GM12892 (cell line): ENCODE results near the gene IRF7.

Experiments used
- POLR2A ChIP-seq: IDR thresholded peaks from 2 replicates; pipeline ENCODE4 v1.6.1; 2011; ENCODE audit warnings: low read depth, low read length, control low read depth
- POLR2AphosphoS5 ChIP-seq: IDR thresholded peaks from 2 replicates; pipeline ENCODE4 v1.6.1; 2011; ENCODE audit warnings: low read depth, low read length, control low read depth
- TAF1 ChIP-seq: IDR thresholded peaks from 2 replicates; pipeline ENCODE4 v1.6.1; 2011; ENCODE audit warnings: low read depth, mild to moderate bottlenecking, control low read depth, low read length, borderline replicate concordance

GRCh38 chr11:636511-637332 is 21.0 kb upstream of the IRF7 start, which contains the start of gene DRD4:
- no peak for TF ChIP-seq POLR2A
- no peak for TF ChIP-seq POLR2AphosphoS5
- no peak for TF ChIP-seq TAF1
